HEK293 (cell line): ENCODE measurements around the gene ARMC8.

Experiments
- CTCF ChIA-PET: fragments of 350-600 bp; formaldehyde crosslinking; extraction: SDS; loops from one replicate; lab custom pipeline; 2021; ENCODE audit warnings: antibody characterized with exemption; lab: Yijun Ruan, JAX
- POLR2A ChIA-PET: fragments of 300-600 bp; formaldehyde crosslinking; extraction: SDS; loops from one replicate; lab custom pipeline; 2020; ENCODE audit warnings: antibody characterized with exemption, inconsistent platforms; lab: Yijun Ruan, JAX
- H3K27ac ChIP-seq: fragments of 200-500 bp; sonication (Bioruptor generic); 2 replicates; pipeline ENCODE4 v1.5.1; 2014; ENCODE audit warnings: low read depth, low read length, control low read depth, inconsistent platforms; ENCODE audit errors: extremely low read depth
- H3K36me3 ChIP-seq, 2 experiments: fragments of 200-500 bp in 1 of 2; sonication (Bioruptor generic) in 1 of 2; 1 replicate in 1 of 2; 2 replicates in 1 of 2; pipeline ENCODE4 v1.5.1; 2014 to 2017; ENCODE audit warnings: inconsistent platforms in 2 of 2, low read length in 2 of 2; ENCODE audit not compliant: control insufficient read depth in 2 of 2, insufficient read depth in 1 of 2
- H3K4me1 ChIP-seq: fragments of 200-500 bp; sonication (Bioruptor generic); 2 replicates; pipeline ENCODE4 v1.5.1; 2014; ENCODE audit warnings: mild to moderate bottlenecking, low read length, inconsistent platforms; ENCODE audit not compliant: control insufficient read depth, insufficient read depth
- H3K4me3 ChIP-seq: 2 replicates; pipeline ENCODE4 v1.5.1; 2011; ENCODE audit warnings: low read depth, mild to moderate bottlenecking, control low read depth, low read length, moderate library complexity
- H3K9me3 ChIP-seq: fragments of 200-500 bp; sonication (Bioruptor generic); 2 replicates; pipeline ENCODE4 v1.5.1; 2014; ENCODE audit warnings: low read depth, low read length, inconsistent platforms; ENCODE audit not compliant: control insufficient read depth, insufficient read depth
- KLF8 ChIP-seq: fragments of 450-650 bp; formaldehyde crosslinking; IDR thresholded peaks from 2 replicates; pipeline ENCODE4 v1.5.1; 2016; ENCODE audit warnings: missing biosample characterization, missing genetic modification characterization
- OSR2 ChIP-seq: fragments of 450-650 bp; formaldehyde crosslinking; IDR thresholded peaks from 2 replicates; pipeline ENCODE4 v1.5.1; 2016; ENCODE audit warnings: missing biosample characterization, missing genetic modification characterization
- ZNF140 ChIP-seq: fragments of 450-650 bp; formaldehyde crosslinking; IDR thresholded peaks from 2 replicates; pipeline ENCODE4 v1.5.1; 2016; ENCODE audit warnings: missing biosample characterization, missing genetic modification characterization
- ZNF146 ChIP-seq: fragments of 450-650 bp; formaldehyde crosslinking; IDR thresholded peaks from 2 replicates; pipeline ENCODE4 v1.5.1; 2016; ENCODE audit warnings: missing biosample characterization, missing genetic modification characterization
- ZNF202 ChIP-seq: fragments of 450-650 bp; formaldehyde crosslinking; IDR thresholded peaks from 2 replicates; pipeline ENCODE4 v1.5.1; 2016; ENCODE audit warnings: missing biosample characterization, missing genetic modification characterization, borderline replicate concordance
- ZNF248 ChIP-seq: fragments of 450-650 bp; formaldehyde crosslinking; IDR thresholded peaks from 2 replicates; pipeline ENCODE4 v1.5.1; 2017; ENCODE audit warnings: missing biosample characterization, missing genetic modification characterization
- ZNF426 ChIP-seq: fragments of 450-650 bp; formaldehyde crosslinking; IDR thresholded peaks from 2 replicates; pipeline ENCODE4 v1.5.1; 2017; ENCODE audit warnings: missing biosample characterization, missing genetic modification characterization, mild to moderate bottlenecking, inconsistent platforms, moderate library complexity
- ZNF501 ChIP-seq: fragments of 450-650 bp; formaldehyde crosslinking; IDR thresholded peaks from 2 replicates; pipeline ENCODE4 v1.5.1; 2016; ENCODE audit warnings: missing biosample characterization, missing genetic modification characterization
- ZNF510 ChIP-seq: fragments of 450-650 bp; formaldehyde crosslinking; IDR thresholded peaks from 2 replicates; pipeline ENCODE4 v1.5.1; 2018; ENCODE audit warnings: mild to moderate bottlenecking, missing genetic modification characterization, missing biosample characterization; ENCODE audit not compliant: insufficient replicate concordance
- ZNF548 ChIP-seq: fragments of 450-650 bp; formaldehyde crosslinking; IDR thresholded peaks from 2 replicates; pipeline ENCODE4 v1.5.1; 2016; ENCODE audit warnings: missing biosample characterization, missing genetic modification characterization
- ZNF626 ChIP-seq: fragments of 450-650 bp; sonication (Bioruptor Pico); formaldehyde crosslinking; IDR thresholded peaks from 2 replicates; pipeline ENCODE4 v1.5.1; 2018; ENCODE audit warnings: missing biosample characterization, missing genetic modification characterization, inconsistent platforms
- ZNF654 ChIP-seq: fragments of 450-650 bp; formaldehyde crosslinking; IDR thresholded peaks from 2 replicates; pipeline ENCODE4 v1.5.1; 2016; ENCODE audit warnings: low read depth, missing biosample characterization, missing genetic modification characterization
- ZSCAN16 ChIP-seq: fragments of 450-650 bp; formaldehyde crosslinking; IDR thresholded peaks from 2 replicates; pipeline ENCODE4 v1.5.1; 2016; ENCODE audit warnings: missing biosample characterization, missing genetic modification characterization
- TF ChIP-seq, protein P1 (sequence below): fragments of 450-650 bp; formaldehyde crosslinking; IDR thresholded peaks from 2 replicates; pipeline ENCODE4 v1.5.1; 2017; ENCODE audit warnings: missing biosample characterization, missing genetic modification characterization
- TF ChIP-seq, protein P2 (sequence below): fragments of 450-650 bp; formaldehyde crosslinking; IDR thresholded peaks from 2 replicates; pipeline ENCODE4 v1.5.1; 2016; ENCODE audit warnings: missing biosample characterization, missing genetic modification characterization
- TF ChIP-seq, protein P3 (sequence below): fragments of 450-650 bp; formaldehyde crosslinking; IDR thresholded peaks from 2 replicates; pipeline ENCODE4; 2016; ENCODE audit warnings: missing biosample characterization, missing genetic modification characterization
- TF ChIP-seq, protein P4 (sequence below): fragments of 450-650 bp; formaldehyde crosslinking; IDR thresholded peaks from 2 replicates; pipeline ENCODE4 v1.5.1; 2016; ENCODE audit warnings: missing biosample characterization, missing genetic modification characterization
- TF ChIP-seq, protein P5 (sequence below): fragments of 450-650 bp; formaldehyde crosslinking; IDR thresholded peaks from 2 replicates; pipeline ENCODE4 v1.5.1; 2016; ENCODE audit warnings: missing biosample characterization, missing genetic modification characterization
- TF ChIP-seq, protein P6 (sequence below): fragments of 450-650 bp; formaldehyde crosslinking; IDR thresholded peaks from 2 replicates; pipeline ENCODE4 v1.5.1; 2016; ENCODE audit warnings: missing biosample characterization, missing genetic modification characterization

ARMC8 gene

DNA sequence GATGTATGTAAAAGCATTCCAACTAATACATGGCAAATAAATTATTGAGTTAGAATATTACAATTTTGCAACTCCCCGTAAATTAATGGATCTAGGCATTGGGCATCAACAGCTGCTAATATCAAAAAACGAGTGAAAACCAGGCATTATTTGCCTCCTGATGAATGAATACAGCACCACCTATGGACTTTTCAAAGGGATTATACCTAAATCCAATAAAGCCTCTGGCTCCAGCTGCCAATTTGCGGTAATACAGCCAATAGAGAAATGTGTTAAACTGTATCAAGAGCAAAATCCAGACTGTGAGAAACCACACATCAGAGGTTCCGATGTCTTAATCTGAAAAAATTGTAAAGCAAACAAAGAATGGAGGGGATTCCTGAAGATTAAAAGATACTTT lies 38.6 kb upstream of the ARMC8 start:
- POLR2A ChIA-PET: no interaction called here
- no peaks in the 10 kb centered on the region for H3K36me3 ChIP-seq
- no peaks in the 10 kb centered on the region for H3K9me3 ChIP-seq
- no peaks in the 10 kb centered on the region for H3K4me1 ChIP-seq
- no peak overlapping the region for H3K4me3 ChIP-seq
- CTCF ChIA-PET: interaction anchor here (1.4 to 1.7 kb wide), 2 partner anchors 33 to 79 kb away, joined by 3 to 5 read pairs; partner anchors contain the start of gene DZIP1L
- TF ChIP-seq, protein P1, sequence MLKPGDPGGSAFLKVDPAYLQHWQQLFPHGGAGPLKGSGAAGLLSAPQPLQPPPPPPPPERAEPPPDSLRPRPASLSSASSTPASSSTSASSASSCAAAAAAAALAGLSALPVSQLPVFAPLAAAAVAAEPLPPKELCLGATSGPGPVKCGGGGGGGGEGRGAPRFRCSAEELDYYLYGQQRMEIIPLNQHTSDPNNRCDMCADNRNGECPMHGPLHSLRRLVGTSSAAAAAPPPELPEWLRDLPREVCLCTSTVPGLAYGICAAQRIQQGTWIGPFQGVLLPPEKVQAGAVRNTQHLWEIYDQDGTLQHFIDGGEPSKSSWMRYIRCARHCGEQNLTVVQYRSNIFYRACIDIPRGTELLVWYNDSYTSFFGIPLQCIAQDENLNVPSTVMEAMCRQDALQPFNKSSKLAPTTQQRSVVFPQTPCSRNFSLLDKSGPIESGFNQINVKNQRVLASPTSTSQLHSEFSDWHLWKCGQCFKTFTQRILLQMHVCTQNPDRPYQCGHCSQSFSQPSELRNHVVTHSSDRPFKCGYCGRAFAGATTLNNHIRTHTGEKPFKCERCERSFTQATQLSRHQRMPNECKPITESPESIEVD (tag by site-specific recombination): no peak
- TF ChIP-seq, protein P2, sequence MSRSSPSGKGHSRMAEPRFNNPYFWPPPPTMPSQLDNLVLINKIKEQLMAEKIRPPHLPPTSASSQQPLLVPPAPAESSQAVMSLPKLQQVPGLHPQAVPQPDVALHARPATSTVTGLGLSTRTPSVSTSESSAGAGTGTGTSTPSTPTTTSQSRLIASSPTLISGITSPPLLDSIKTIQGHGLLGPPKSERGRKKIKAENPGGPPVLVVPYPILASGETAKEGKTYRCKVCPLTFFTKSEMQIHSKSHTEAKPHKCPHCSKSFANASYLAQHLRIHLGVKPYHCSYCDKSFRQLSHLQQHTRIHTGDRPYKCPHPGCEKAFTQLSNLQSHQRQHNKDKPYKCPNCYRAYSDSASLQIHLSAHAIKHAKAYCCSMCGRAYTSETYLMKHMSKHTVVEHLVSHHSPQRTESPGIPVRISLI (tag by site-specific recombination): no peak
- TF ChIP-seq ZNF426 (tag by site-specific recombination): no peak
- TF ChIP-seq, protein P3, sequence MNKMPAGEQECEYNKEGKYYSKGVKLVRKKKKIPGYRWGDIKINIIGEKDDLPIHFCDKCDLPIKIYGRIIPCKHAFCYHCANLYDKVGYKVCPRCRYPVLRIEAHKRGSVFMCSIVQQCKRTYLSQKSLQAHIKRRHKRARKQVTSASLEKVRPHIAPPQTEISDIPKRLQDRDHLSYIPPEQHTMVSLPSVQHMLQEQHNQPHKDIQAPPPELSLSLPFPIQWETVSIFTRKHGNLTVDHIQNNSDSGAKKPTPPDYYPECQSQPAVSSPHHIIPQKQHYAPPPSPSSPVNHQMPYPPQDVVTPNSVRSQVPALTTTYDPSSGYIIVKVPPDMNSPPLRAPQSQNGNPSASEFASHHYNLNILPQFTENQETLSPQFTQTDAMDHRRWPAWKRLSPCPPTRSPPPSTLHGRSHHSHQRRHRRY: no peak
- no peak for TF ChIP-seq ZNF626 (tag by site-specific recombination)
- TF ChIP-seq ZNF248 (tag by site-specific recombination): no peak
- no peak for TF ChIP-seq ZNF654 (tag by site-specific recombination)
- TF ChIP-seq, protein P4, sequence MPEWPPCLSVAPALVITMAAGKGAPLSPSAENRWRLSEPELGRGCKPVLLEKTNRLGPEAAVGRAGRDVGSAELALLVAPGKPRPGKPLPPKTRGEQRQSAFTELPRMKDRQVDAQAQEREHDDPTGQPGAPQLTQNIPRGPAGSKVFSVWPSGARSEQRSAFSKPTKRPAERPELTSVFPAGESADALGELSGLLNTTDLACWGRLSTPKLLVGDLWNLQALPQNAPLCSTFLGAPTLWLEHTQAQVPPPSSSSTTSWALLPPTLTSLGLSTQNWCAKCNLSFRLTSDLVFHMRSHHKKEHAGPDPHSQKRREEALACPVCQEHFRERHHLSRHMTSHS (tag by site-specific recombination): no peak
- TF ChIP-seq ZNF510: no peak
- TF ChIP-seq ZNF501 (tag by site-specific recombination): no peak
- no peak for TF ChIP-seq ZNF548 (tag by site-specific recombination)
- TF ChIP-seq KLF8 (tag by site-specific recombination): no peak
- TF ChIP-seq, protein P5, sequence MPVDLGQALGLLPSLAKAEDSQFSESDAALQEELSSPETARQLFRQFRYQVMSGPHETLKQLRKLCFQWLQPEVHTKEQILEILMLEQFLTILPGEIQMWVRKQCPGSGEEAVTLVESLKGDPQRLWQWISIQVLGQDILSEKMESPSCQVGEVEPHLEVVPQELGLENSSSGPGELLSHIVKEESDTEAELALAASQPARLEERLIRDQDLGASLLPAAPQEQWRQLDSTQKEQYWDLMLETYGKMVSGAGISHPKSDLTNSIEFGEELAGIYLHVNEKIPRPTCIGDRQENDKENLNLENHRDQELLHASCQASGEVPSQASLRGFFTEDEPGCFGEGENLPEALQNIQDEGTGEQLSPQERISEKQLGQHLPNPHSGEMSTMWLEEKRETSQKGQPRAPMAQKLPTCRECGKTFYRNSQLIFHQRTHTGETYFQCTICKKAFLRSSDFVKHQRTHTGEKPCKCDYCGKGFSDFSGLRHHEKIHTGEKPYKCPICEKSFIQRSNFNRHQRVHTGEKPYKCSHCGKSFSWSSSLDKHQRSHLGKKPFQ (tag by site-specific recombination): no peak
- no peak overlapping the region for H3K27ac ChIP-seq

DNA sequence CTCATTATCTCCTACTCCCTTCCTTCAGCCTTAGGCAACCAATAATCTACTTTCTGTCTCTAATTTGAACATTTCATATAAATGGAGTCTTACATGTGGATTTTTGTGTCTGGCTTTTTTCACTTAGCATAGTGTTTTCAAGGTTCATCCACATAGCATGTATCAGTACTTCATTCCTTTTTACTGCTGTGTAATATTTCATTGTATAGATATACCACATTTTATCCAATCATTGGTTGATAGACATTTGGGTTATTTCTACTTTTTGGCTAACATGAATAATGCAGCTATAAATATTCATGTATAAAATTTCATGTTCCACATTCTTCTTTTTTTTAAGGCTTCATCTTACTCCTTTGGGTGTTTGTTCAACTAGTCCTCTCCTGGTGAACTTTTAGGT lies 32.6 kb upstream of the ARMC8 start:
- Histone ChIP-seq H3K9me3 (no peaks in the 10 kb centered on the region), H3K27ac (no peak overlapping the region), H3K36me3 (no peaks in the 10 kb centered on the region; a peak in 1 of 3 replicates), H3K4me1 (no peaks in the 10 kb centered on the region), H3K4me3 (no peak overlapping the region)
- ChIA-PET POLR2A (interaction anchor here (0.6 kb wide), 1 partner anchor 39 kb away, joined by 3 read pairs; no protein-coding TSS in a partner anchor), CTCF (no interaction called here)
- TF ChIP-seq ZNF146 (tag by site-specific recombination) (peak; percentile 58), ZNF202 (tag by site-specific recombination) (no peak), ZNF140 (no peak), ZSCAN16 (tag by site-specific recombination) (no peak), ZNF426 (tag by site-specific recombination) (no peak), OSR2 (tag by site-specific recombination) (no peak)
- TF ChIP-seq, protein P6, sequence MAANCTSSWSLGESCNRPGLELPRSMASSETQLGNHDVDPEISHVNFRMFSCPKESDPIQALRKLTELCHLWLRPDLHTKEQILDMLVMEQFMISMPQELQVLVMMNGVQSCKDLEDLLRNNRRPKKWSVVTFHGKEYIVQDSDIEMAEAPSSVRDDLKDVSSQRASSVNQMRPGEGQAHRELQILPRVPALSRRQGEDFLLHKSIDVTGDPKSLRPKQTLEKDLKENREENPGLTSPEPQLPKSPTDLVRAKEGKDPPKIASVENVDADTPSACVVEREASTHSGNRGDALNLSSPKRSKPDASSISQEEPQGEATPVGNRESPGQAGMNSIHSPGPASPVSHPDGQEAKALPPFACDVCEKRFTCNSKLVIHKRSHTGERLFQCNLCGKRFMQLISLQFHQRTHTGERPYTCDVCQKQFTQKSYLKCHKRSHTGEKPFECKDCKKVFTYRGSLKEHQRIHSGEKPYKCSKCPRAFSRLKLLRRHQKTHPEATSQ (tag by site-specific recombination): no peak
